Mesenchymal stem cell (in vitro differentiated cells and primary cell): ENCODE data around the gene NPW.

Experiments used
- DNase-seq: peaks from one replicate; pipeline ENCODE4 v3.0.0-alpha.2; 2013
- H2AFZ ChIP-seq: one replicate; pipeline ENCODE4 v1.6.1; 2013; ENCODE audit warnings: low read depth, mild to moderate bottlenecking, control low read depth, inconsistent platforms, low read length, moderate library complexity
- H2AK5ac ChIP-seq: 2 replicates; pipeline ENCODE4 v1.6.1; 2013; ENCODE audit warnings: low read length, moderate library complexity, mild to moderate bottlenecking, inconsistent platforms; ENCODE audit not compliant: severe bottlenecking
- H2BK120ac ChIP-seq: one replicate; pipeline ENCODE4 v1.6.1; 2013; ENCODE audit warnings: low read depth, mild to moderate bottlenecking, inconsistent platforms, low read length, moderate library complexity
- H2BK12ac ChIP-seq, 2 experiments: one replicate each; pipeline ENCODE4 v1.6.1; 2013; ENCODE audit warnings: inconsistent platforms in 2 of 2, low read length in 2 of 2, mild to moderate bottlenecking in 2 of 2, moderate library complexity in 2 of 2, control low read depth in 1 of 2
- H2BK15ac ChIP-seq: one replicate; pipeline ENCODE4 v1.6.1; 2013; ENCODE audit warnings: mild to moderate bottlenecking, low read depth, inconsistent platforms; ENCODE audit not compliant: poor library complexity, severe bottlenecking
- H2BK5ac ChIP-seq: 2 replicates; pipeline ENCODE4 v1.6.1; 2013; ENCODE audit warnings: low read depth, mild to moderate bottlenecking, low read length, control low read depth, inconsistent platforms; ENCODE audit not compliant: poor library complexity, severe bottlenecking
- H3K14ac ChIP-seq, 2 experiments: one replicate each; pipeline ENCODE4 v1.6.1; 2013; ENCODE audit warnings: inconsistent platforms in 2 of 2, low read length in 2 of 2, control low read depth in 1 of 2, mild to moderate bottlenecking in 1 of 2, moderate library complexity in 1 of 2
- H3K18ac ChIP-seq, 2 experiments: one replicate each; pipeline ENCODE4 v1.6.1; 2013; ENCODE audit warnings: inconsistent platforms in 2 of 2, low read length in 2 of 2, control low read depth in 1 of 2, low read depth in 1 of 2, mild to moderate bottlenecking in 1 of 2
- H3K23ac ChIP-seq, 2 experiments: one replicate each; pipeline ENCODE4 v1.6.1; 2013; ENCODE audit warnings: inconsistent platforms in 2 of 2, low read length in 2 of 2, mild to moderate bottlenecking in 2 of 2, moderate library complexity in 2 of 2, control low read depth in 1 of 2
- H3K27ac ChIP-seq: 2 replicates; pipeline ENCODE4 v1.5.1; 2013; ENCODE audit warnings: mild to moderate bottlenecking, moderate library complexity, low read length, control low read depth, inconsistent platforms; ENCODE audit not compliant: poor library complexity, severe bottlenecking
- H3K27me3 ChIP-seq, 2 experiments: 2 replicates each; pipeline versions ENCODE4 v1.6.1 to v1.7.0; 2013; ENCODE audit warnings: low read length in 2 of 2, mild to moderate bottlenecking in 2 of 2, moderate library complexity in 2 of 2, control low read depth in 1 of 2, inconsistent platforms in 1 of 2; ENCODE audit not compliant: control insufficient read depth in 1 of 2, insufficient read depth in 1 of 2
- H3K36me3 ChIP-seq, 2 experiments: 2 replicates each; pipeline versions ENCODE4 v1.6.1 to v1.7.0; 2013; ENCODE audit warnings: low read length in 2 of 2, control low read depth in 1 of 2, inconsistent platforms in 1 of 2, low read depth in 1 of 2, mild to moderate bottlenecking in 1 of 2; ENCODE audit not compliant: insufficient read depth in 2 of 2, control insufficient read depth in 1 of 2
- H3K4ac ChIP-seq, 2 experiments: one replicate each; pipeline ENCODE4 v1.6.1; 2013; ENCODE audit warnings: inconsistent platforms in 2 of 2, low read length in 2 of 2, mild to moderate bottlenecking in 2 of 2, moderate library complexity in 2 of 2, control low read depth in 1 of 2, low read depth in 1 of 2
- H3K4me1 ChIP-seq: 2 replicates; pipeline ENCODE4 v1.6.1; 2013; ENCODE audit warnings: low read depth, low read length, control low read depth; ENCODE audit not compliant: control insufficient read depth, insufficient read depth
- H3K4me2 ChIP-seq: 2 replicates; pipeline ENCODE4 v1.6.1; 2013; ENCODE audit warnings: low read length, mild to moderate bottlenecking, inconsistent platforms; ENCODE audit not compliant: poor library complexity, severe bottlenecking
- H3K4me3 ChIP-seq, 2 experiments: 2 replicates each; pipeline versions ENCODE4 v1.5.1 to v1.7.0; 2013; ENCODE audit warnings: low read length in 2 of 2, mild to moderate bottlenecking in 2 of 2, control low read depth in 1 of 2, low read depth in 1 of 2; ENCODE audit not compliant: insufficient read depth in 1 of 2
- H3K79me1 ChIP-seq: replicated peaks from 2 replicates; pipeline ENCODE4 v1.6.1; 2013; ENCODE audit warnings: mild to moderate bottlenecking, control low read depth, low read length, inconsistent platforms; ENCODE audit not compliant: poor library complexity, severe bottlenecking
- H3K9ac ChIP-seq: 2 replicates; pipeline ENCODE4 v1.7.0; 2013; ENCODE audit warnings: mild to moderate bottlenecking, low read length, moderate library complexity
- H3K9me3 ChIP-seq: 2 replicates; pipeline ENCODE4 v1.7.0; 2013; ENCODE audit warnings: mild to moderate bottlenecking, low read length; ENCODE audit not compliant: control insufficient read depth
- H4K8ac ChIP-seq: one replicate; pipeline ENCODE4 v1.6.1; 2013; ENCODE audit warnings: inconsistent platforms, mild to moderate bottlenecking, low read length, moderate library complexity
- H4K91ac ChIP-seq: one replicate; pipeline ENCODE4 v1.6.1; 2013; ENCODE audit warnings: mild to moderate bottlenecking, low read length, inconsistent platforms
- WGBS: methylation state at CpG from one replicate; pipeline ENCODE4 v1.1.7; 2013; ENCODE audit warnings: mixed read lengths; 5-methylcytosine and 5-hydroxymethylcytosine counted together

NPW gene

DNA sequence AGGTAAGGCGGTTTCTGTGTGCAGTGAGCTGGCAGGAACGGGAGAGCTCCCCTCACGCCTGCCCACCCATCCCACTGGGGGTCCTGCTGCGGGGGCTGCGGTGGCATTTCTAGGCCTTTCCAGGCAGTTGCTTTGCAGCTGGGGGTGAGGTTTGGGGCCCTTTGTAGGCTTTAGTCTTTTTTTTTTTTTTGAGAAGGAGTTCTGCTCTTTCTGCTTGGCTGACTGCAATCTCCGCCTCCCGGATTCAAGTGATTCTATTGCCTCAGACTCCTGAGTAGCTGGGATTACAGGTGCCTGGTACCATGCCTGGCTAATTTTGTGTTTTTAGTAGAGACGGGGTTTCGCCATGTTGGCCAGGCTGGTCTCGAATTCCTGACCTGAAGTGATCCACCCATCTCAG, 39.3 kb downstream of the NPW start:
- Histone ChIP-seq H3K9me3 (no peaks in the 10 kb centered on the region), H4K91ac (no peak overlapping the region), H3K27ac (no peak overlapping the region), H3K27me3 (no peaks in the 10 kb centered on the region), H3K9ac (no peak overlapping the region), H2BK120ac (no peak overlapping the region), H3K4me2 (no peak overlapping the region), H3K36me3 (peaks cover 66 to 84% of the 10 kb centered on the region in 2 experiments), H3K18ac (no peak overlapping the region), H2AFZ (no peak overlapping the region), H2BK5ac (no peak overlapping the region), H3K4me1 (peaks cover 36% of the 10 kb centered on the region), H3K23ac (no peak overlapping the region), H2BK15ac (no peak overlapping the region), H3K14ac (no peak overlapping the region), H3K4ac (no peak overlapping the region), H3K4me3 (no peak overlapping the region), H2BK12ac (no peak overlapping the region), H2AK5ac (no peak overlapping the region), H4K8ac (no peak overlapping the region), H3K79me1 (peaks cover 21% of the 10 kb centered on the region)
- no peak for DNase-seq
- 96% methylated on average over 10 of the region's 10 CpGs for WGBS

DNA sequence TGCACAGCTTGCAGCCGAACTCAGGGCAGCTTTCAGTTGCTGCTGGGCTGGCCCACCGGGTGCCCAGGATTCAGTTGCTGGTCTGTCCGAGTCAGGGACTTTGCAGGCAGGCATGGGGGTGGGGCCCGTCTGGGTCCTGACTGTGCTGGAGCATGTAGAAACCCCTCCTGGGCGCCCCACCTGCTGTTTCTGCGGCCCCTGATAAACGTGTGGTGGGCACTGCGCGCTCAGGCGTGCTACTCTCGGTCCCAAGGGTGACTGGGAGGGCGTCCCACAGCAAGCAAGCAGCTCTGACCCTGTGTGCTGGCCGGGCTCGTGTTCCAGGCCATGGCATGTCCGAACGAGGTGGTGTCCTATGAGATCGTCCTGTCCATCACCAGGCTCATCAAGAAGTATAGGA, 40.8 kb downstream of the NPW start:
- no peak overlapping the region for H3K4me2 ChIP-seq
- H2BK12ac ChIP-seq: no peak overlapping the region
- no peak overlapping the region for H3K27ac ChIP-seq
- peaks cover 63 to 80% of the 10 kb centered on the region in 2 experiments for H3K36me3 ChIP-seq
- no peak overlapping the region for H2BK15ac ChIP-seq
- no peaks in the 10 kb centered on the region for H3K9me3 ChIP-seq
- no peak overlapping the region for H3K23ac ChIP-seq
- H3K4me3 ChIP-seq: no peak overlapping the region
- DNase-seq: no peak
- no peak overlapping the region for H3K9ac ChIP-seq
- H4K8ac ChIP-seq: no peak overlapping the region
- H4K91ac ChIP-seq: no peak overlapping the region
- 93% methylated on average over 17 of the region's 17 CpGs for WGBS
- H3K4me1 ChIP-seq: peaks cover 26% of the 10 kb centered on the region
- no peak overlapping the region for H2BK5ac ChIP-seq
- peaks cover 18% of the 10 kb centered on the region for H3K79me1 ChIP-seq
- H3K4ac ChIP-seq: no peak overlapping the region
- H3K27me3 ChIP-seq: no peaks in the 10 kb centered on the region
- H2AFZ ChIP-seq: no peak overlapping the region
- H2AK5ac ChIP-seq: no peak overlapping the region
- no peak overlapping the region for H2BK120ac ChIP-seq
- no peak overlapping the region for H3K18ac ChIP-seq
- H3K14ac ChIP-seq: no peak overlapping the region

DNA sequence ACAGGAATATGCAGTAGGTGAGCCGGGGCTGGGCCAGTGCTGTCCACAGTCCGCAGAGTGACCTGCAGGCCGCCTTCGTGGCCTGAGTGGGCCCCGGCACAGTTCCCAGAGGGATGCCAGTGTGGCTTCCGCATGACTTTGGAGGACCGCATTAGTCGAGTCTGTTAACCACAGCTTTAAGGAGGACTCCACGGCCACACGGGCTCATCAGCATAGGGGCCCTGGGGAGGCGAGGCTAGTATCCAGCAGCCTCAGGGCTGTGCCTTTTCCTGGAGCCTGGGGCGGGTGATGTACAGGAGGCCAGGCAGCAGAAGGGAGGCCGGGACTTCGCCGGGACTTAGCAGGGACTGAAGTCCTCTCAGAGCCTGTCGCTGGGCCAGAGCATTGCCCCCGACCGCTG, 41.4 kb downstream of the NPW start:
- no peak for DNase-seq
- H2BK12ac ChIP-seq: no peak overlapping the region
- no peak overlapping the region for H2AK5ac ChIP-seq
- no peak overlapping the region for H3K9ac ChIP-seq
- H3K27me3 ChIP-seq: no peaks in the 10 kb centered on the region
- H2BK15ac ChIP-seq: no peak overlapping the region
- H3K14ac ChIP-seq: no peak overlapping the region
- no peaks in the 10 kb centered on the region for H3K9me3 ChIP-seq
- H2BK120ac ChIP-seq: no peak overlapping the region
- no peak overlapping the region for H3K4me3 ChIP-seq
- 96% methylated on average over 18 of the region's 18 CpGs for WGBS
- H2AFZ ChIP-seq: no peak overlapping the region
- H3K4ac ChIP-seq: no peak overlapping the region
- peaks cover 19% of the 10 kb centered on the region for H3K79me1 ChIP-seq
- no peak overlapping the region for H2BK5ac ChIP-seq
- H3K27ac ChIP-seq: no peak overlapping the region
- H3K23ac ChIP-seq: no peak overlapping the region
- no peak overlapping the region for H3K18ac ChIP-seq
- H4K8ac ChIP-seq: no peak overlapping the region
- H3K4me2 ChIP-seq: no peak overlapping the region
- peaks cover 69 to 85% of the 10 kb centered on the region in 2 experiments for H3K36me3 ChIP-seq
- peaks cover 28% of the 10 kb centered on the region for H3K4me1 ChIP-seq
- no peak overlapping the region for H4K91ac ChIP-seq

DNA sequence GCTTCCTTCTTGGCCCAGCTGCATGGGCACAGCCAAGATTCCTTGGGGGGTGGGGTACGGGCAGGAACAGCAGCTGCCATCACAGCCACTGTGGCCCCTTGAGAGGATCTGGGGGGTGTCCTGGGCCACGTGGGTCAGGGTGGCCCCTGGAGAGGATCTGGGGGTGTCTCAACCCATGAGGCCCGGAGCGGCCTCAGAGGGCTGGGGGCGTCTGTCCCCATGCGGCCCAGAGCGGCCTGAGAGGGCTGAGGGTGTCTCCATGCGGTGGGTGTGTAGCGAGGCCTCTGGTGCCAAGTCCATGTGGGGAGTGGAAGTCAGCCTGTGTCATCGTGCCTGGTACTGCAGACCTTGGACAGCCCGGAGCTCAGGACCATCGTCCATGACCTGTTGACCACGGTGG, 41.9 kb downstream of the NPW start:
- no peak overlapping the region for H3K14ac ChIP-seq
- no peak overlapping the region for H3K18ac ChIP-seq
- no peaks in the 10 kb centered on the region for H3K9me3 ChIP-seq
- H3K9ac ChIP-seq: no peak overlapping the region
- H4K8ac ChIP-seq: no peak overlapping the region
- H3K27me3 ChIP-seq: no peaks in the 10 kb centered on the region
- no peak overlapping the region for H2BK12ac ChIP-seq
- no peak overlapping the region for H3K4me3 ChIP-seq
- no peak overlapping the region for H3K4me2 ChIP-seq
- no peak overlapping the region for H2AFZ ChIP-seq
- H3K27ac ChIP-seq: no peak overlapping the region
- no peak overlapping the region for H3K23ac ChIP-seq
- WGBS: 95% methylated on average over 13 of the region's 13 CpGs
- no peak overlapping the region for H3K4ac ChIP-seq
- H3K79me1 ChIP-seq: peaks cover 21% of the 10 kb centered on the region
- DNase-seq: no peak
- H2BK5ac ChIP-seq: no peak overlapping the region
- no peak overlapping the region for H2AK5ac ChIP-seq
- H3K36me3 ChIP-seq: peaks cover 71 to 85% of the 10 kb centered on the region in 2 experiments
- H3K4me1 ChIP-seq: peaks cover 23% of the 10 kb centered on the region
- no peak overlapping the region for H2BK15ac ChIP-seq
- H2BK120ac ChIP-seq: no peak overlapping the region
- no peak overlapping the region for H4K91ac ChIP-seq
